CD4-positive, alpha-beta T cell (primary cell): ENCODE results near the gene ADCY10. TPM values are rescaled to one million over a fixed set of nuclear protein-coding genes. Genes with fewer than 3 reads are reported as not detected.

Experiments
- ATAC-seq: fragments of 200-7000 bp; cut with Tn5 transposase; one replicate; pipeline ENCODE4 v1.10.0; 2022; ENCODE audit warnings: mild to moderate bottlenecking; ENCODE audit not compliant: poor library complexity
- CTCF ChIA-PET: fragments of 350-600 bp; sonication (Branson Sonifier 250); formaldehyde crosslinking; loops from one replicate; lab custom pipeline; 2021; ENCODE audit warnings: antibody characterized with exemption, inconsistent platforms; lab: Charles Lee
- POLR2A ChIA-PET: fragments of 350-600 bp; sonication (Branson Sonifier 250); formaldehyde crosslinking; loops from one replicate; lab custom pipeline; 2021; ENCODE audit warnings: antibody characterized with exemption, inconsistent platforms; lab: Charles Lee
- DNase-seq, 14 experiments: peaks; one replicate each; pipeline ENCODE4 v3.0.0-alpha.2; 2013 to 2020; ENCODE audit warnings: mixed read lengths in 2 of 14
- H3K27ac ChIP-seq, 2 donors: one replicate each; pipeline versions ENCODE4 v1.5.1 to v1.7.0; 2013; ENCODE audit warnings: low read length in 2 of 2, low read depth in 1 of 2, mild to moderate bottlenecking in 1 of 2
- H3K27me3 ChIP-seq, 2 experiments: 1 replicate in 1 of 2; 2 replicates in 1 of 2; pipeline versions ENCODE4 v1.6.1 to v1.7.0; 2013; ENCODE audit warnings: low read length in 2 of 2, control low read depth in 1 of 2, mild to moderate bottlenecking in 1 of 2, moderate library complexity in 1 of 2; ENCODE audit not compliant: insufficient read depth in 2 of 2, control insufficient read depth in 1 of 2
- H3K36me3 ChIP-seq: one replicate; pipeline ENCODE4 v1.6.1; 2013; ENCODE audit warnings: low read length, control low read depth; ENCODE audit not compliant: insufficient read depth
- H3K4me1 ChIP-seq: one replicate; pipeline ENCODE4 v1.6.1; 2013; ENCODE audit warnings: low read length, control low read depth; ENCODE audit not compliant: insufficient read depth
- H3K4me3 ChIP-seq: one replicate; pipeline ENCODE4 v1.5.1; 2013; ENCODE audit warnings: mild to moderate bottlenecking, low read length, moderate library complexity
- H3K9me3 ChIP-seq, 2 experiments: 1 replicate in 1 of 2; 2 replicates in 1 of 2; pipeline versions ENCODE4 v1.6.1 to v1.7.0; 2013; ENCODE audit warnings: low read length in 2 of 2, mild to moderate bottlenecking in 2 of 2, control low read depth in 1 of 2, moderate library complexity in 1 of 2; ENCODE audit not compliant: control insufficient read depth in 1 of 2, insufficient read depth in 1 of 2
- H3K27ac Mint-ChIP-seq: one replicate; pipeline ENCODE4 v1.8.0; 2020; ENCODE audit warnings: mixed read lengths
- H3K27me3 Mint-ChIP-seq: one replicate; pipeline ENCODE4 v1.8.0; 2021; ENCODE audit warnings: mixed read lengths
- H3K36me3 Mint-ChIP-seq: one replicate; pipeline ENCODE4 v1.8.0; 2021; ENCODE audit warnings: low read depth, mixed read lengths
- H3K4me1 Mint-ChIP-seq: one replicate; pipeline ENCODE4 v1.8.0; 2021; ENCODE audit warnings: low read depth, mixed read lengths
- H3K4me3 Mint-ChIP-seq: one replicate; pipeline ENCODE4 v1.8.0; 2020; ENCODE audit warnings: mild to moderate bottlenecking, mixed read lengths
- H3K9me3 Mint-ChIP-seq: one replicate; pipeline ENCODE4 v1.8.0; 2020; ENCODE audit warnings: mixed read lengths
- CTCF ChIP-seq: fragments of 200-600 bp; IDR thresholded peaks from one replicate; pipeline ENCODE4 v1.8.0; 2022; ENCODE audit warnings: antibody characterized with exemption, mild to moderate bottlenecking
- intact Hi-C, 2 experiments: fragments of 100-400 bp; cut with DNase I in 1 of 2; cut with micrococcal nuclease in 1 of 2; formaldehyde crosslinking; loops; one replicate each; pipeline versions ENCODE4 v1.15.1 to v1.9.0; 2023 to 2025; cut with DNase I, micrococcal nuclease
- total RNA-seq, 174 experiments: library from RNA in 2 of 174; stranded (reverse) in 2 of 174; gene quantifications; one replicate each; pipeline ENCODE4 v1.2.3 and lab custom pipeline; 2021 to 2026

The ADCY10 gene
- total RNA-seq, 2 experiments from 2014 or later, result 0.11 to 0.52 TPM

DNA sequence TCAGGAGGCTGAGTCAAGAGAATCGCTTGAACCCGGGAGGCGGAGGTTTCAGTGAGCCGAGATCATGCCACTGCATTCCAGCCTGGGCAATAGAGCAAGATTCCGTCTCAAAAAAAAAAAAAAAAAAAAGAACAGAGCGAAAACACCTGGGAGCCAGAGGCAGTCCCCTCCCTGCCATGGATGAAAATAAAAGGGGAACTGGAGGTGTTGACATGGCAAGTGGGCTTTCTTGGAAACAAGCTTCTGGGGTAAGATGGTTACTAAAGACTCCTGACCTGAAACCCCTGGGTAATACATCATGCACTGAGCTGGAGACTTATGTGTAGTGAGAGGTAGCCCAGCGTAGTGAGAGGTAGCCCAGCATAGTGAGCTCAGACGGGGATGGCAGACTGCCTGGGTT lies 31.6 kb downstream of the ADCY10 start:
- Histone ChIP-seq H3K27ac (no peak overlapping the region), H3K9me3 (no peaks in the 10 kb centered on the region), H3K4me3 (no peak overlapping the region), H3K27me3 (no peaks in the 10 kb centered on the region), H3K36me3 (no peaks in the 10 kb centered on the region), H3K4me1 (no peaks in the 10 kb centered on the region)
- TF ChIP-seq CTCF, result no peak
- ATAC-seq (no peak), DNase-seq (no peak)
- POLR2A ChIA-PET, result no interaction called here
- CTCF ChIA-PET, result no interaction called here
- no peaks in the 10 kb centered on the region for H3K27me3 Mint-ChIP-seq
- H3K9me3 Mint-ChIP-seq, result no peaks in the 10 kb centered on the region
- H3K4me3 Mint-ChIP-seq, result no peak overlapping the region
- H3K36me3 Mint-ChIP-seq, result no peaks in the 10 kb centered on the region
- no peaks in the 10 kb centered on the region for H3K4me1 Mint-ChIP-seq
- no peak overlapping the region for H3K27ac Mint-ChIP-seq
- intact Hi-C loops, result no loop called here

GRCh38 chr1:167881786-167882185 lies 32.1 kb downstream of the ADCY10 start:
- DNase-seq (no peak), ATAC-seq (no peak)
- Histone ChIP-seq H3K27me3 (no peaks in the 10 kb centered on the region), H3K36me3 (no peaks in the 10 kb centered on the region), H3K4me3 (no peak overlapping the region), H3K9me3 (no peaks in the 10 kb centered on the region), H3K4me1 (no peaks in the 10 kb centered on the region), H3K27ac (no peak overlapping the region)
- Mint-ChIP-seq H3K27me3 (no peaks in the 10 kb centered on the region), H3K27ac (no peak overlapping the region), H3K4me1 (no peaks in the 10 kb centered on the region), H3K9me3 (no peaks in the 10 kb centered on the region), H3K36me3 (no peaks in the 10 kb centered on the region), H3K4me3 (no peak overlapping the region)
- POLR2A ChIA-PET, result no interaction called here
- CTCF ChIA-PET, result no interaction called here
- intact Hi-C loops, result no loop called here
- no peak for TF ChIP-seq CTCF

GRCh38 chr1:167881069-167881468 lies 32.9 kb downstream of the ADCY10 start:
- H3K36me3 ChIP-seq, result no peaks in the 10 kb centered on the region
- no peaks in the 10 kb centered on the region for H3K4me1 Mint-ChIP-seq
- no peak overlapping the region for H3K27ac ChIP-seq
- H3K4me3 ChIP-seq, result no peak overlapping the region
- no peak for ATAC-seq
- no peak for DNase-seq
- no peaks in the 10 kb centered on the region for H3K27me3 ChIP-seq
- no peaks in the 10 kb centered on the region for H3K9me3 Mint-ChIP-seq
- H3K4me1 ChIP-seq, result no peaks in the 10 kb centered on the region
- H3K27me3 Mint-ChIP-seq, result no peaks in the 10 kb centered on the region
- ChIA-PET CTCF (no interaction called here), POLR2A (no interaction called here)
- TF ChIP-seq CTCF, result no peak
- no peak overlapping the region for H3K4me3 Mint-ChIP-seq
- H3K9me3 ChIP-seq, result no peaks in the 10 kb centered on the region
- intact Hi-C loops, result no loop called here
- no peak overlapping the region for H3K27ac Mint-ChIP-seq
- no peaks in the 10 kb centered on the region for H3K36me3 Mint-ChIP-seq
